BLaER1 (cell line): ENCODE data around the gene LPP.
A peak's percentile ranks its signal among the peaks of the same experiment; 100 is the strongest.

ENCODE experiments used
- H3K27ac ChIP-seq: shearing (Covaris generic); formaldehyde crosslinking; 2 replicates; pipeline ENCODE4 v1.8.1; 2022
- H3K27me3 ChIP-seq: shearing (Covaris generic); formaldehyde crosslinking; 2 replicates; pipeline ENCODE4 v1.8.1; 2022
- H3K36me3 ChIP-seq: shearing (Covaris generic); formaldehyde crosslinking; 2 replicates; pipeline ENCODE4 v1.8.1; 2022
- H3K4me1 ChIP-seq: shearing (Covaris generic); formaldehyde crosslinking; 2 replicates; pipeline ENCODE4 v1.8.1; 2022
- H3K4me2 ChIP-seq: shearing (Covaris generic); formaldehyde crosslinking; 2 replicates; pipeline ENCODE4 v1.8.1; 2022
- H3K4me3 ChIP-seq: shearing (Covaris generic); formaldehyde crosslinking; 2 replicates; pipeline ENCODE4 v1.8.1; 2022
- H3K9ac ChIP-seq: shearing (Covaris generic); formaldehyde crosslinking; 2 replicates; pipeline ENCODE4 v1.8.1; 2022
- H3K9me3 ChIP-seq: shearing (Covaris generic); formaldehyde crosslinking; 2 replicates; pipeline ENCODE4 v1.8.1; 2022
- H4K20me1 ChIP-seq: shearing (Covaris generic); formaldehyde crosslinking; 2 replicates; pipeline ENCODE4 v1.8.1; 2022
- Cebpa-rat ChIP-seq: shearing (Covaris generic); IDR thresholded peaks from 2 replicates; pipeline ENCODE4 v1.8.1; 2022

Gene LPP

DNA sequence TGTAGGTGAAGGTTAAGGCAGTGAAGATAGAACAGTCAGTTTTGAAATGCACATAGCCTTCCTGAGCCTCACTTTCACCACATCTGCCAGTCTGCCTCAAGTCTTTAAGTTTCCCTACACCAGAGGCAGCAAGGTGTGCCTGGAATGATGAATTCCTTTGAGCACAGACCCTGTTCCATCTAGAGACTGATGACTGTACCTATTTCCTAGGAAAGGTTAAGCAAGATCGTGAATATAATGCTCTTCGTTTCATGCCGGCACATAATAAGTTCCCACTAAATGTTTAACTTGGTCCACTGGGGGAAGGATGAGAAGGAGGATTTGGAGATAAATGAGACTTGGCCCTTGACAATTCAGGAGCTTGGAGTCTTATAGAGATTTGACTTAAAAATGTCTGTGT is 141.9 kb downstream of the LPP start:
- Histone ChIP-seq H3K36me3 (no peaks in the 10 kb centered on the region), H3K4me2 (peak overlapping the region; percentile 59), H3K9me3 (peaks cover 7% of the 10 kb centered on the region; the same call in 1 of the 2 replicates), H3K4me1 (peaks cover 45% of the 10 kb centered on the region), H3K9ac (no peak overlapping the region), H3K27ac (peak overlapping the region; percentile 16), H3K4me3 (no peak overlapping the region), H3K27me3 (no peaks in the 10 kb centered on the region), H4K20me1 (no peaks in the 10 kb centered on the region)
- TF ChIP-seq Cebpa-rat, result no peak

DNA sequence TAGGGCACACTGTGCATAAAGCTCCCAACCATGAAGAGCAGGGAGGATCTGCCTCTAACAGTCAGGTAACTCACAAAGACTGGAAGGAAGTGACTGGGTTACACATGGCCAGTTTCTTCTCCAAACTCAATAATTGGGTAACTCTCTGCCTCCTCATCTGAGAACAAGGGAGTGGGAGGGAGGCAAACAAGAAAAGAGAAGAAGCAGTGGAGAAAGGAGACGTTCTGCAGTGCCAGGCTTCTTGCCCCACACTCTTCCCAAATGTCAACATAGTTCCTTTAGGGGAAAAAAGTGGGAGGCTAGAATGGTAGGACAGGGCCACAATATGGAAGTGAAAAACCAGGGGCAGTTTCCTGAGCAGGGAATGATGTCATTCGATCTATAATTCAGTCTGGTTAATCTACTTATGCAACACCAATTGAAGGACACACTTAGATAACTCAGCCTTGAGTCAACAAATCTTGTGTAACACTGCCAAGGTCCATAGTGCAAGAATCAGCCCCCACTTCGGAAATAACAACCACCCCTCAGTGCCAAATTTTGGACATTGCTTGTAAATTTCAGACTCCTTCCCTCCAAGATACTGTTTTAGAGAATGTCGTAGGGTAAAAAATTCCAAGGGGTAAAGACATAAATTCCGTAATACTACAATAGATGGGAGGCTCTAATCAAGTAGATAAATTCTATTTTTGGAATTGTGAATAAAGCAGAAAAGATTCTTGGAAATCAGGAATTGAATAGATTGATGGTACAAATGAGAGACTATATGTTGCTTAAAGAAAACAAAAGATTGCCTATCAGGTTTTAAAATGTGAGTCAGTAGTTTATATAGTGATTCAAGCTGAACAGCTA is 143.0 kb downstream of the LPP start:
- no peak overlapping the region for H3K9ac ChIP-seq
- H3K27ac ChIP-seq, result peak overlapping the region; percentile 16; the same call in 1 of the 2 replicates
- 0 out of 2 replicates have a peak, but pooled peaks cover 6% of the 10 kb centered on the region for H3K9me3 ChIP-seq
- H3K36me3 ChIP-seq, result no peaks in the 10 kb centered on the region
- peak overlapping the region; percentile 59 for H3K4me2 ChIP-seq
- H3K4me1 ChIP-seq, result peaks cover 45% of the 10 kb centered on the region
- no peaks in the 10 kb centered on the region for H4K20me1 ChIP-seq
- peak; percentile 76 for TF ChIP-seq Cebpa-rat
- no peaks in the 10 kb centered on the region for H3K27me3 ChIP-seq
- no peak overlapping the region for H3K4me3 ChIP-seq

DNA sequence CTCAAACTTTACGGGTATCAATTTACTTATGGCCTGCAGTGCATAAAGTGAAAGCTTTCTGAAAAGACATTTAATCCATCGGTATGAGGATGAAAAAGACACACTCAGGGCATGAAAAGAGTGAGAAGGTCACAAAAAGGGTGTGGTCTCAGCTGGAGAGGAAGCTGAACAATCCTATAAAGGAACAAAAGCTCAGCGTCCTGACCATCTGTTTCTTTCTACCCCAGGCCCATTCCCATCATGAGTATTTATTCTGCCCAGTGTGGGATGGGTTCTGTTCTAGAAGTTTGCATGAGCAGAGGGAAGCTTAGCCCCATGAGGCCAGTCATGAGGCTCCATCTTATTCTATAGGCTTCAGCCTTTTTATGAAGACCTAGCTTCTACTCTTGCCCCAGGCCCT is 144.6 kb downstream of the LPP start:
- Histone ChIP-seq H3K9ac (no peak overlapping the region), H3K27ac (no peak overlapping the region), H3K4me3 (no peak overlapping the region), H4K20me1 (no peaks in the 10 kb centered on the region), H3K4me1 (peaks cover 45% of the 10 kb centered on the region), H3K27me3 (no peaks in the 10 kb centered on the region), H3K36me3 (no peaks in the 10 kb centered on the region), H3K9me3 (no peaks in the 10 kb centered on the region), H3K4me2 (0 out of 2 replicates have a peak overlapping the region, but pooled peaks have one; percentile 1)
- TF ChIP-seq Cebpa-rat, result no peak

DNA sequence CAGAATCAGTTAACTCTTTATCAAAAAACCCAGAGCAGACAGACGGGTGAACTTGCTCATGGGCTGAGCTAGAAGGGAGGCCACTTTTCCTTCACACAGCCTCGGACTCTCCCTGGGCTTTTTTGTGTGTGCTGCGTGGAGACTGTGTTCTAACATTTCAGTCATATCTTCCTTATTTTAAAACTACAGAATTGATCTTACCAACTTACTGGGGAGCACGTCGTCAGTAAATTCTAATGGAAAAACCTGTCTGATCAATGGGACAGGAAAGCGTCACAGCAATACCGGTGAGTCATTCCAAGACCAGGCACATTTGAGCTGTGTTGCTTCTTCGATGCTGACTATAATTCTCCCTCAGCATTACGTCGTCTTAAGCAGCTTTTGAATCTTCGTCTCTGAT is 145.1 kb downstream of the LPP start:
- Histone ChIP-seq H3K36me3 (no peaks in the 10 kb centered on the region), H4K20me1 (no peaks in the 10 kb centered on the region), H3K27ac (no peak overlapping the region), H3K4me1 (peaks cover 45% of the 10 kb centered on the region), H3K9me3 (no peaks in the 10 kb centered on the region), H3K4me3 (no peak overlapping the region), H3K4me2 (no peak overlapping the region), H3K27me3 (no peaks in the 10 kb centered on the region), H3K9ac (no peak overlapping the region)
- TF ChIP-seq Cebpa-rat, result no peak

DNA sequence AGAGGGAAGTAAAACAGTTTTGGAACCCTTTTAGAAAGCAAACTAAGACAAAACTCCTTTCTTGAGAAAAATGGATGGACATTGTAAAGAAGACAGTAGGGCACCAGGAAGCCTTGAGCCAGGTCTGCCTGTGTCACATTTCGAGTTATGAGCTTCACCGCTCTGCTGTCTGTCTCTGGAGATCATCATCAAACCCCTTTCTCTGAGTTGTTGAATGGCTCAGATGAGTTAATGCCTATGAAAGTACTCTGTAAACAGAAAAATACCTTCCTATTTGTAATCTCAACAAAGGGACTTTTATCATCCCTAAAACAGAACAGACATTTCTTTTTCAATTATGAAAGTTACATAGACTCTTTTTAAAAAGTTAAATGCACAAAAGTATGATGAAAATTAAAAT is 145.8 kb downstream of the LPP start:
- Histone ChIP-seq H3K4me1 (peaks cover 39% of the 10 kb centered on the region), H3K4me2 (no peak overlapping the region), H3K27me3 (no peaks in the 10 kb centered on the region), H3K36me3 (no peaks in the 10 kb centered on the region), H3K9ac (no peak overlapping the region), H3K9me3 (no peaks in the 10 kb centered on the region), H4K20me1 (no peaks in the 10 kb centered on the region), H3K4me3 (no peak overlapping the region), H3K27ac (no peak overlapping the region)
- no peak for TF ChIP-seq Cebpa-rat

DNA sequence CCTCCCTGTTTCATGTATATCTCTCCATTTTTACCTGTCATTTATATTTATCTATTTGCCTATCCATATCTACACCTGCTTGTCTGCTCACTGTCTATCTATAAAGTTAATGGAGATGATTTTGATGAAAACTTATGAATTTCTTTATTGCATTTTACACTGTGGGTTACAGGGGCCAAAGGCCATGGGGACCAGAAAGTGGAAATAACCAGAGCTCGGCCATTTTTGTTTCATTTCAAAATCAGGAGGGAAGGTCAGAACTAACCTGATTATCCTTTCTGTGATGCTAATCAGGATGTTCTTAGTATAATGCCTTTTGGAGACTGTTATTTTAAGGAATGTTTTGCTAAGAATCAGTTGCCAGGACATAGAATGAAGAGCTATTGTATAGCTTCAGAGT is 147.2 kb downstream of the LPP start:
- H3K4me3 ChIP-seq, result no peak overlapping the region

DNA sequence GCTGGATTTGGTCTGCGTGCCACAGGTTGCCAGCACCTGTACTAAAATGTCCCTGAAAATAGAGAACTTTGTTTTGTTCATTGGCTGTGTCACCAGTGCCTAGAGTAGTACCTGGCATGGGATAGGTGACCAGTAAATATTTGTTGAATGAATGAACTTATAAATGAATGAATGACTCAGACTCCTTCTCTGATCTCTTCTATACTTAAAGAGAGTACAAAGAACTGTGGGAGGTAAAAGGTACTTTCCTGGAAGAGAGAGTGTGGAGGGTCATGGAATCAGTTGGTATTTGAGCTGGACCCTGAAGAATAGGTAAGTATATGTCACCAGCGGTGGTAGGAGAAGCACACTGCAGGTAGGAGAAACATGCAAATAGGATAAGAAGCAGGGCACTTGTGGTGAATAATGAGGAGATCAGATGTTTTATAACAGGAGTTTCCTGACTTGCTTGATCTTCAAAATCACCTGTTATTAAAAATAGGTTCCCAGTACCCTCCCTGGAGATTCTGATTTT is 149.4 kb downstream of the LPP start:
- no peak for TF ChIP-seq Cebpa-rat
- Histone ChIP-seq H3K4me3 (no peak overlapping the region), H3K36me3 (peaks cover 6% of the 10 kb centered on the region; the same call in 1 of the 2 replicates), H3K27ac (no peak overlapping the region), H3K4me2 (no peak overlapping the region), H4K20me1 (no peaks in the 10 kb centered on the region), H3K4me1 (peaks cover 6% of the 10 kb centered on the region), H3K9ac (no peak overlapping the region), H3K9me3 (no peaks in the 10 kb centered on the region), H3K27me3 (no peaks in the 10 kb centered on the region)

More for the DNA sequence above, 147.2 kb downstream of the LPP start:
- Histone ChIP-seq H3K36me3 (peaks cover 2% of the 10 kb centered on the region; the same call in 1 of the 2 replicates), H3K27ac (no peak overlapping the region), H3K4me2 (no peak overlapping the region), H4K20me1 (no peaks in the 10 kb centered on the region), H3K9ac (no peak overlapping the region), H3K27me3 (no peaks in the 10 kb centered on the region), H3K9me3 (no peaks in the 10 kb centered on the region), H3K4me1 (peaks cover 24% of the 10 kb centered on the region)
- TF ChIP-seq Cebpa-rat, result no peak

DNA sequence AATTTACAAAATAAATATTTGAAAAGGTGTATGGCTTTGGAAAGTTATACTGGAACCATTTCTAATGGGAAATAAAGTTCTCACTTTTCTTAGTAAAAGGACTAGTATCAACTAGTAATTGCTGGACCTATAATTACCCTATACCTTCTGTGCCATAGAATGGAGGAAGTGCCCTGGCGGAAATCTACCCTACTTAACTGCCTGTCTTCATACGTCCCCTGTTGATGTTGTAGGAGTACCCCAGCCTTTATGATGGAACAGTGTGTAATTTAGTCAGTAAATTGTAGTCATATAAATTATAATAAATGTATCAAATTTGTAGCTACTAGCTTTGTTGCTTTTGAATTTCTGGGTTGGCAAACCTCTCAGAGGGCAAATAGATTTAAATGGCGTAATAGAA is 149.9 kb downstream of the LPP start:
- no peaks in the 10 kb centered on the region for H3K27me3 ChIP-seq
- H3K4me2 ChIP-seq, result no peak overlapping the region
- no peaks in the 10 kb centered on the region for H4K20me1 ChIP-seq
- no peaks in the 10 kb centered on the region for H3K9me3 ChIP-seq
- no peak overlapping the region for H3K27ac ChIP-seq
- no peak overlapping the region for H3K9ac ChIP-seq
- peaks cover 1% of the 10 kb centered on the region; the same call in 1 of the 2 replicates for H3K4me1 ChIP-seq
- H3K4me3 ChIP-seq, result no peak overlapping the region
- peaks cover 6% of the 10 kb centered on the region; the same call in 1 of the 2 replicates for H3K36me3 ChIP-seq
- TF ChIP-seq Cebpa-rat, result no peak

DNA sequence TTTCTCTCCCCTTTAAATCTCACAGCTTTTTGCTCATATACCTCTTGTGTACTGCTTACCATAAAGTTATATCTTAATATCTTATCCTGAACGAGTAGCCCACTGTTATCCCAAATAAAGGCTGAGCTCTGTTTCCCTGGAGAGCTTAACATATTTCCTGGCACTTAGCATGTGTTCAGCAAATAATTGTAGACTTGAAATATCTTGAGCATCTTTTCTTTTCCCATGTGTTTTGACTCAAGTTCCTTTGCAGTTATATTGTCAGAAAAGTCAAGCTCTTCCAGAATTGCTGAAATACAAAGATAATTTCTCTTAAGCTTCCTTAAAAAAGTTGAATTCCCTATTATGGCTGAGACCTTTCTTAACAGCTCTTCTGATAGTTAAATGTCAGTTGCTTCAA is 150.5 kb downstream of the LPP start:
- no peak for TF ChIP-seq Cebpa-rat
- Histone ChIP-seq H3K4me1 (peaks cover 4% of the 10 kb centered on the region; the same call in 1 of the 2 replicates), H3K4me3 (no peak overlapping the region), H3K9me3 (no peaks in the 10 kb centered on the region), H3K27me3 (no peaks in the 10 kb centered on the region), H3K27ac (no peak overlapping the region), H3K4me2 (no peak overlapping the region), H4K20me1 (no peaks in the 10 kb centered on the region), H3K36me3 (peaks cover 6% of the 10 kb centered on the region; the same call in 1 of the 2 replicates), H3K9ac (no peak overlapping the region)

DNA sequence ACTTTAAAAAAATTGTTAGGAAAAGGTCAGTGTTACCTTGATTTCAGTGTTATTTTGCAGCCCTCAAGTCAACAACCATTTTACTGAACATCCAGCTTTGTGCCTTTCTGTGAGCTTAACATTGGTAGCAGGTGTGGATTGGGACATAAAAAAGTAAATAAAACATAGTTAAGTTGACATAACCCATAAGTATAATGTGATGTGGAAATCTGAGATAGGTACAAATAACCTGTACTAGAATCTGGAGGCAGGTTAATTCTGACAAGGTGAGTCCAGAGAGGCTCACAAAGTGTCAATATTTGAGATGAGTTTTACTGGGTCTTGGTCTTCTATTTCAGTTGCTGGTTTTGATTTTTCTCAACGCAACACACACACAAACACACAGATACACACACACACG is 151.3 kb downstream of the LPP start:
- no peak for TF ChIP-seq Cebpa-rat
- no peak overlapping the region for H3K4me3 ChIP-seq
- H3K9me3 ChIP-seq, result no peaks in the 10 kb centered on the region
- no peaks in the 10 kb centered on the region for H3K27me3 ChIP-seq
- no peak overlapping the region for H3K27ac ChIP-seq
- peaks cover 8% of the 10 kb centered on the region; the same call in 1 of the 2 replicates for H3K4me1 ChIP-seq
- no peak overlapping the region for H3K9ac ChIP-seq
- H3K36me3 ChIP-seq, result peaks cover 6% of the 10 kb centered on the region; the same call in 1 of the 2 replicates
- no peaks in the 10 kb centered on the region for H4K20me1 ChIP-seq
- no peak overlapping the region for H3K4me2 ChIP-seq
